LNCaP clone FGC (cell line): Measurements from ENCODE around the gene DOCK3.
"Not testable (repeated sequence)": the region's sequence is repeated elsewhere in the genome, so short reads cannot be mapped to it uniquely, and the experiment has no call there.

Experiments used
- DNase-seq: peaks from one replicate; pipeline ENCODE4 v3.0.0-alpha.2; 2011; ENCODE audit warnings: low read depth
- H3K4me3 ChIP-seq: 2 replicates; pipeline ENCODE4 v1.5.1; 2011; ENCODE audit warnings: mild to moderate bottlenecking, low read depth, low read length, control low read depth
- TF ChIP-seq, protein P1 (sequence below): IDR thresholded peaks from 2 replicates; pipeline ENCODE4 v1.5.1; 2012; ENCODE audit warnings: mild to moderate bottlenecking; ENCODE audit not compliant: control insufficient read depth, insufficient read depth; ENCODE audit errors: extremely low read depth

Gene DOCK3

DNA sequence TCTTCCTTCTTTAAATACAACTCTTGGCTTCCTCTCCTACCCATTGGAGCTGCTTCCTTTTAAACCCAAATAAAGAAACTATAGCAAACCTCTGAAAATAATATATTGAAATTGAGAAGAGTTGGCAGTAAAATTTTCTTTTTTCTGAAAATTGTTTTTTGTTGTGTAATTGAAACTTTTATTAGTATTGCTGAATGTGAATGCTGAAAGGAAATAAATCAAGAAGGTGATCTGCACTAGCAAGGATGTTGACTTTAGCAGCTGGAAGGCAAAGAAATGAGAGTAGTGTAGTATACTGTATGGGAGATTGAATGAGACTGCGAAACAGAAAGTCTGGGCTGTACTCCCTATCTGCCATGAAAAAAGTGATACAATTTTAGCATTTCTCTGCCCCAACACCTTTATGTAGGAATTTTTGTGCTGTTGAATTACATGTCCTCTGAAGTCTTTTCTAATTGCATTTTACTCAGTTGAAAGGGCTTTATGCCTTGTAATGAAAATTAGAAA is 166.3 kb downstream of the DOCK3 start:
- DNase-seq = no peak
- TF ChIP-seq, protein P1, sequence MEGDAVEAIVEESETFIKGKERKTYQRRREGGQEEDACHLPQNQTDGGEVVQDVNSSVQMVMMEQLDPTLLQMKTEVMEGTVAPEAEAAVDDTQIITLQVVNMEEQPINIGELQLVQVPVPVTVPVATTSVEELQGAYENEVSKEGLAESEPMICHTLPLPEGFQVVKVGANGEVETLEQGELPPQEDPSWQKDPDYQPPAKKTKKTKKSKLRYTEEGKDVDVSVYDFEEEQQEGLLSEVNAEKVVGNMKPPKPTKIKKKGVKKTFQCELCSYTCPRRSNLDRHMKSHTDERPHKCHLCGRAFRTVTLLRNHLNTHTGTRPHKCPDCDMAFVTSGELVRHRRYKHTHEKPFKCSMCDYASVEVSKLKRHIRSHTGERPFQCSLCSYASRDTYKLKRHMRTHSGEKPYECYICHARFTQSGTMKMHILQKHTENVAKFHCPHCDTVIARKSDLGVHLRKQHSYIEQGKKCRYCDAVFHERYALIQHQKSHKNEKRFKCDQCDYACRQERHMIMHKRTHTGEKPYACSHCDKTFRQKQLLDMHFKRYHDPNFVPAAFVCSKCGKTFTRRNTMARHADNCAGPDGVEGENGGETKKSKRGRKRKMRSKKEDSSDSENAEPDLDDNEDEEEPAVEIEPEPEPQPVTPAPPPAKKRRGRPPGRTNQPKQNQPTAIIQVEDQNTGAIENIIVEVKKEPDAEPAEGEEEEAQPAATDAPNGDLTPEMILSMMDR = no peak

DNA sequence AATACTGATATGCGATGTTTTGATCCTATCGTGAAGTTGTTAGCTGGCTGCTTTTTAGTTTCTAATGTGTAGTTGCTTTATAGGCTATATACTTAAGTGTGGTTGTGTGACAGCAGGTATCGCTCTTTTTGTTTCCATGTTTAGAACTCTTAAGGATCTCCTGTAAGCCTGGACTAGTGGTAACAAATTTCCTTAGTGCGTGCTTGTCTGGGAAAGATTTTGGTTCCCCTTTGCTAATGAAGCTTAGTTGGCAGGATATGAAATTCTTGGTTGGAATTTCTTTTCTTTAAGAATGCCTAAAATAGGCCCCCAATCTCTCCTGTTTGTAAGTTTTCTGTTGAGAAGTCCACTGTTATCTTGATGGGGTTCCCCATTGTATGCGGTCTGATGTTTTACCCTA is 173.6 kb downstream of the DOCK3 start:
- TF ChIP-seq, protein P1 = no peak
- no peak overlapping the region for H3K4me3 ChIP-seq
- DNase-seq = no peak

More for the DNA sequence above, 166.3 kb downstream of the DOCK3 start:
- no peak overlapping the region for H3K4me3 ChIP-seq

DNA sequence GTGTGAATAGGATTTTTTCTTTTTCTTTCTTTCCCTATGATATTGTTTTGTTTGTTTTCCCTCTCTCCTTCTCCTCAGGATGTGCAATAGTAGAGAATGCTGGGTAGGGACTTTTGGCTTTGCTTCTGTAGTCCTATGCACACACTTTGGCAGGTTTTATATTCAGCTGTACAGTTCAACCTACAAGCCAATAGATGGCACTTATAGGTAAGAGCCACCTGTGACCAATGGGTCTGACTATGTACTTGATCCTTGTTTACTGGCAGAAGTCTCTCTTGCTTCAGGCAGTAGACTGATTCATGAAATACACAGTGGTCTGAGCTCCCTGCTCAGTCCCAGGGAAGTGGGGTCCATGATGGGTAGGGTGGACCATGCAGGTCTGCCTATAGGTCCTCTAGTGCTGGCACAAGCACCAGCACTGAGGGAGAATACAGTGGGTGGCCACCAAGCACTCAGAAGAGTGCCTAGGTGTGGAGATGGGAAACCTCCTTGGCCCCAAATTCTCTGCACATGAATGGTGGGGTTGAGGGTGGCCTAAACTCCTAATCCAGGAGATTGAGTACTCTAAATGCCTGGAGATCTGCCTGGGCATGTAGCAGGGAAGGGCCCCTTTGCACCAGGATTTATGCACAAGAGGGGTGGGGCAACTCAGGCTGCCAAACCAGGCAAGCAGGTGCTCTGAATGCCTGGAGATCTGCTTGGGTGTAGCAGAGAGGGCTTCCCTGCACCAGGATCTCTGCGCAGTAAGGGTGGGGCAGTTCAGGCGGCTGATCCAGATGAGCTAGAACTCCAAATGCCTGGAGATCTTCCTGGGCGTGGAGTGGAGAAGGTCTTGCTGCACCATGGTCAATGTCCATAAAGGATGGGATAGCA is 176.1 kb downstream of the DOCK3 start:
- DNase-seq = no peak
- no peak overlapping the region for H3K4me3 ChIP-seq
- TF ChIP-seq, protein P1 = no peak

DNA sequence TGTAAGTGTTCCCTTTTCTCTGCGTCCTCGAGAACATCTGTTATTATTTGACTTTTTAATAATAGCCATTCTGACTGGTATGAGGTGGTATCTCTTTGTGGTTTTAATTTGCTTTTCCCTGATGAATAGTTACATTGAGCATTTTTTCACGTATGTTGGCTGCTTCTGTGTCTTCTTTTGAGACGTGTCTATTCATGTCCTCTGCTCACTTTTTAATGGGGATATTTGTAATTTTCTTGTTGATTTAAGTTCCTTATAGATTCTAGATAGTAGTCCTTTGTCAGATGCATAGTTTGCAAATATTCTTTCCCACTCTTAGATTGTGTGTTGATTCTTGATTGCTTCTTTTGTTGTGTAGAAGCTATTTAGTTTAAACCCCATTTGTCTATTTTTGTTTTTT is 179.2 kb downstream of the DOCK3 start:
- TF ChIP-seq, protein P1 = no peak
- DNase-seq = no peak
- no peak overlapping the region for H3K4me3 ChIP-seq

DNA sequence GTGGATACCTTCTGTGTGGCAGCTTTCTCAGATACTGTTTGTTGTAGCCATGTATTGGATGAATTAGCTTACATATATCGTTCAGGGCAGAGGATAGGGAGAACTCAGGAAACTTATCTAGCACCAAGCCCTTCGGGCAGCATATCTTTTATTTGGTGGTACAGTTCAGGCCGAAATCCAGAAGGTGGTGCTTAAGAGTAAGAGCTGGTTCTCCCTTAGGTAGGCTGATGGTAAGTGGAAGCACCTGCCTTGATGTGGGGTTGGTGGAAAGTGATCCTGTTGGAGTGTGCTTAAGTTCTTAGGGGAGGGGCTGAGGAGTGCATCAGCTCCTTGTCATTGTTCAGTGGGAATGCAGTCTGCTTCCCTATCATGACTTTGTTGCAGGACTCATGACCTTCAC is 187.5 kb downstream of the DOCK3 start:
- TF ChIP-seq, protein P1 = peak; percentile 30; the same call in 1 of the 2 replicates
- DNase-seq = no peak
- no peak overlapping the region for H3K4me3 ChIP-seq

DNA sequence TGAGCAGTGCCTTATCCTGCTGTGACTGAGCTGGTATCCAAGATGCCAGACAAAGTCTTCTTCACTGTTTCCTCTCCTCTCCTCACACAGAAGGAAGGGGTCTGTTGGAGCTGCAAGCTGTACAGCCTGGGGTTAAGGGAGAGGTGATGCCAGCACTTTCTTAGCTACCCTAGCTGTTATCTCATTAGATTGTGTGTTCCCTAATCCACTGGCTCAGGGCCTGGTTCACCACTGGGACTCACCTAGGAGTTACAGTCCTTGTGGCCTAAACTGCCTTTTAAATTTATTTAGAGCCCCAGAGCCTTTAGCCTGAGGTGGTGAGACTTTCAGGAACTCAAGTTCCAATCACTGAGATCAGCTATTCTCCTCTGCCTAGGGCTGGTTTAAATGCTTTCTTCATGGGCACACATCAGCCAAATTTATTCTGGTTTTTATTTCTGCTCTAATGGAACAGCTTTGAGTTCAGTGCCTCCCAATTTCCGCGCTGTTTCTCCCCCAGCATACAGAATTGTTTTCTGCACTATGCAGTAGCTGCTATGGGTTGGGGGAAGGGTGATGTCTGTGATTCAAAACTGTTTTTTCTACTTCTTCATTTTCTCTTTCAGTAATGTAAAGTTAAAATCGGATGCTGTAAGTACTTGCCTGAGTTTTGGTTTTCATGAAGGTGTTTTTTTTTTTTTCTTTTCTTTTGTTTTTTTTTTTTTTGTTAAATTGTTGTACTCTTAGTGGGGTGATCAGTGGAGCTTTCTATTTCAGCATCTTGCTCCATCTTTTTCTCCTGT is 198.8 kb downstream of the DOCK3 start:
- DNase-seq = no peak
- H3K4me3 ChIP-seq = no peak overlapping the region
- TF ChIP-seq, protein P1 = no peak

DNA sequence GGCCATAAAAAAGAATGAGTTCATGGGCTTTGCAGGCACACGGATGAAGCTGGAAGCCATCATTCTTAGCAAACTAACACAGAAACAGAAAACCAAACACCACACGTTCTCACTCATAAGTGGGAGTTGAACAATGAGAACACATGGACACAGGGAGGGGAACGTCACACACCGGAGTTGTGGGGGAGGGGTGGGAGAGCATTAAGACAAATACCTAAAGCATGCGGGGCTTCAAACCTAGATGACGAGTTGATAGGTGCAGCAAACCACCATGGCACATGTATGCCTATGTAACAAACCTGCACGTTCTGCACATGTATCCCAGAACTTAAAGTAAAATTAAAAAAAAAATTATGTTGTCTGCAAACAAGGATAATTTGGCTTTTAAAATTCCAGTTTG is 200.1 kb downstream of the DOCK3 start:
- DNase-seq, H3K4me3 ChIP-seq: not testable (repeated sequence)
